Type B pancreatic cell (in vitro differentiated cells): ENCODE results near the gene FAM171A1. TPM values are rescaled to one million over a fixed set of nuclear protein-coding genes. Genes with fewer than 3 reads are reported as not detected.
"Not testable (repeated sequence)": the region's sequence is repeated elsewhere in the genome, so short reads cannot be mapped to it uniquely, and the experiment has no call there.

Experiments
- DNase-seq: peaks from one replicate; pipeline ENCODE4 v3.0.0; 2021; ENCODE audit warnings: mixed read lengths; ENCODE audit not compliant: unreplicated experiment; ENCODE audit errors: extremely low spot score
- H3K27ac Mint-ChIP-seq: 2 replicates; pipeline ENCODE4 v1.8.0; 2021; ENCODE audit warnings: mild to moderate bottlenecking, mixed read lengths
- H3K27me3 Mint-ChIP-seq: 2 replicates; pipeline ENCODE4 v1.8.0; 2021; ENCODE audit warnings: mixed read lengths
- H3K36me3 Mint-ChIP-seq: 2 replicates; pipeline ENCODE4 v1.8.0; 2021; ENCODE audit warnings: mixed read lengths
- H3K4me1 Mint-ChIP-seq: one replicate; pipeline ENCODE4 v1.8.0; 2021; ENCODE audit warnings: mixed read lengths; ENCODE audit not compliant: unreplicated experiment
- H3K4me3 Mint-ChIP-seq: 2 replicates; pipeline ENCODE4 v1.8.0; 2021; ENCODE audit warnings: mild to moderate bottlenecking, mixed read lengths
- H3K9me3 Mint-ChIP-seq: 2 replicates; pipeline ENCODE4 v1.8.0; 2021; ENCODE audit warnings: mixed read lengths
- CTCF ChIP-seq: fragments of 200-600 bp; sonication (generic); conservative IDR thresholded peaks from 2 replicates; pipeline ENCODE4 v1.5.0; 2021; ENCODE audit warnings: antibody characterized with exemption, mild to moderate bottlenecking
- total RNA-seq: library from RNA; stranded (reverse); gene quantifications from 2 replicates; pipeline ENCODE4 v1.2.1, GENCODE V29; 2021; ENCODE audit warnings: low replicate concordance

Gene FAM171A1
- total RNA-seq, 1 donor from 2014 or later: 49.3 TPM

GRCh38 chr10:15408557-15408956 is 37.5 kb upstream of the FAM171A1 start:
- no peaks in the 10 kb centered on the region for H3K36me3 Mint-ChIP-seq
- no peaks in the 10 kb centered on the region for H3K9me3 Mint-ChIP-seq
- no peak for TF ChIP-seq CTCF

DNA sequence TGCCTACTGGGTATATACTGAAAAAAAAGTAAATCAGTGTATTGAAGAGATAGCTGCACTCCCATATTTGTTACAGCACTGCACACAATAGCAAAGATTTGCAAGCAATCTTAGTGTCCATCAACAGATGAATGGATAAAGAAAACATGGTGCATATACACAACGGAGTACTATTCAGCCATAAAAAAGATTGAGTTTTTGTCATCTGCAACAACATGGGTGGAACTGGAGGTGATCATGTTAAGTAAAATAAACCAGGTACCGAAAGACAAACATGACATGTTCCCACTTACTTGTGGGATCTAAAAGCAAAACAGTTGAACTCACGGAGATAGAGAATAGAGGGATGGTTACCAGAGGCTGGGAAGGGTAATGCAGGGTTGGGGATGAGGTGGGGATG is 34.2 kb upstream of the FAM171A1 start:
- no peak overlapping the region for H3K4me3 Mint-ChIP-seq
- no peak for TF ChIP-seq CTCF
- no peaks in the 10 kb centered on the region for H3K36me3 Mint-ChIP-seq
- DNase-seq: no peak
- no peaks in the 10 kb centered on the region for H3K9me3 Mint-ChIP-seq
- H3K27me3 Mint-ChIP-seq: peaks cover 3% of the 10 kb centered on the region
- H3K27ac Mint-ChIP-seq: no peak overlapping the region
- no peaks in the 10 kb centered on the region for H3K4me1 Mint-ChIP-seq

More at GRCh38 chr10:15408557-15408956, 37.5 kb upstream of the FAM171A1 start:
- Mint-ChIP-seq H3K4me1 (no peaks in the 10 kb centered on the region), H3K27ac (no peak overlapping the region), H3K4me3 (no peak overlapping the region), H3K27me3 (peaks cover 3% of the 10 kb centered on the region)
- no peak for DNase-seq

- Mint-ChIP-seq H3K27ac (no peak overlapping the region), H3K27me3 (peaks cover 3% of the 10 kb centered on the region), H3K9me3 (peaks cover 6% of the 10 kb centered on the region), H3K4me3 (no peak overlapping the region), H3K36me3 (no peaks in the 10 kb centered on the region), H3K4me1 (no peaks in the 10 kb centered on the region)
- no peak for TF ChIP-seq CTCF
- DNase-seq: no peak
Observed at GRCh38 chr10:15401382-15401781, 30.3 kb upstream of the FAM171A1 start.

GRCh38 chr10:15400461-15400860 is 29.4 kb upstream of the FAM171A1 start:
- H3K4me3 Mint-ChIP-seq, H3K9me3 Mint-ChIP-seq, H3K27ac Mint-ChIP-seq, H3K4me1 Mint-ChIP-seq, H3K36me3 Mint-ChIP-seq, DNase-seq, H3K27me3 Mint-ChIP-seq: not testable (repeated sequence)

GRCh38 chr10:15399060-15399661 is 28.1 kb upstream of the FAM171A1 start:
- Mint-ChIP-seq H3K27ac (no peak overlapping the region), H3K27me3 (no peaks in the 10 kb centered on the region), H3K9me3 (peaks cover 6% of the 10 kb centered on the region)

GRCh38 chr10:15395935-15396334 is 24.8 kb upstream of the FAM171A1 start:
- H3K9me3 Mint-ChIP-seq: peaks cover 6% of the 10 kb centered on the region
- no peak overlapping the region for H3K4me3 Mint-ChIP-seq
- no peak for DNase-seq
- no peaks in the 10 kb centered on the region for H3K36me3 Mint-ChIP-seq
- H3K27ac Mint-ChIP-seq: no peak overlapping the region
- H3K4me1 Mint-ChIP-seq: no peaks in the 10 kb centered on the region
- no peak for TF ChIP-seq CTCF
- H3K27me3 Mint-ChIP-seq: no peaks in the 10 kb centered on the region

More at GRCh38 chr10:15399060-15399661, 28.1 kb upstream of the FAM171A1 start:
- Mint-ChIP-seq H3K4me3 (no peak overlapping the region), H3K36me3 (no peaks in the 10 kb centered on the region), H3K4me1 (no peaks in the 10 kb centered on the region)
- no peak for DNase-seq
- TF ChIP-seq CTCF: no peak
